ENCODE data around the gene PROX2. TPM values are rescaled to one million over a fixed set of nuclear protein-coding genes. Genes with fewer than 3 reads are reported as not detected.

The PROX2 gene
- total RNA-seq, 2 experiments from 2014 or later: 0.50 to 0.76 TPM

DNA sequence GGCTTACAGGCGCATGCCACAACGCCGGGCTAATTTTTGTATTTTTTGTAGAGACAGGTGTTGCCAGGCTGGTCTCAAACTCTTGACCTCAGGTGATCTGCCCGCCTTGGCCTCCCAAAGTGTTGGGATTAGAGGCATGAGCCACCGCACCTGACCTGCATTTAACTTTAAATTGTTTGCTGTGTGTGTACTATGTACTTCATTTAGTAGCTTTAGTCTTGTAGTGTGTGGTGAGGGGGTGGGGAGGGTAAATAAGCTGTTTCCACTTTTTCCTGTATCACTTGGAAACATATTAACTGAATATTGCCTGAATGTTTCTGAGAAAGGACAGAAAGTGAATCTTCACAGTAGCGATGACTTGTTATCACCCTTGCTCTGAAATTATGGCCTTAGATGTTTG, 14.3 kb upstream of the PROX2 start:
- ChIA-PET POLR2A (interaction anchor here (0.6 kb wide), 1 partner anchor 217 kb away, joined by 5 read pairs; no protein-coding TSS in a partner anchor), CTCF (interaction anchor here (0.6 to 1.4 kb wide), 4 partner anchors 15 to 133 kb away, joined by 3 to 5 read pairs (median 4); no protein-coding TSS in a partner anchor)

DNA sequence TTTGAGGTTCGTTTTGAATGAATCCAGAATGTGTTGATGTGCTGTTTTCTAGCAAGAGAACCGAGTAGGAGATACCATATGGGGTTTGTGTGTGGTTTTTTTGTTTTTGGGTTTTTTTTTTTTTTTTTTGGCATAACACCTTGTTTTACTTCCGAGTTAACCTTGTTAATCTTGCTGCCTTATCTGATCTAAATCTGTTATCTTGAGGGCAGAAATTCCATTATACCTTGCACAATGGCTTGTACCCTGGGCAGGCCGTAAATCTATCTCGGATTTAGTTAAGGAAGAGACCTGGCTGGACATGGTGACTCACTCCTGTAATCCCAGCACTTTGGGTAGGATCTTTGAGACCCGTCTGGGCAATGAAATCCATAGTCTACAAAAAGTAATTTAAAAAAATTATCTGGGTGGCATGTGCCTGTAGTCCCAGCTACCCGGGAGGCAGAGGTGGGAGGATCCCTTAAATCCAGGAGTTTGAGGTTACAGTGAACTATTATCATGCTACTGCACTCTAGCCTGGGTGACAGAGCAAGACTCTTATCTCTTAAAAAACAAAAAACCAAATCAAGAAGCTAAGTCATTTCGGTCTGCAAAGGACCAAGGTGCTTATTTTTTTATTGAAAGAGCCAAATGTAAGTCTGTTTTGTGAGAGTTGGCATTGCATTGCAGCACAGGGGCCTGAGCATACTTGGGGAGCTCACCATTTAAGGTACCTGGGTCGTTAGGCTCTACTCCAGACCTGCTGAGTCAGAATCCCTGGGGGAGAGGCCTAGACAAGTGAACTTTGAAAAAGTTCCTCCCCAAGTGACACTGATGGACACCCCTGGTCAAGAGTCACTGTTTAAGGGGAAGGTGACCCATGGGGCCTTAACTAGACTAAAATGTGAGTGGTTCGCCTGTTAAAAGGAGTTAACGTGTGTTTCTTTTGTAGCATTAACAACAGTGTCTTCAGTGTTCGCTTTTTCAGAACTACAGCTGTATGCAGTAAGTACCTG, 12.5 kb upstream of the PROX2 start:
- POLR2A ChIA-PET: no interaction called here
- CTCF ChIA-PET: interaction anchor here (0.9 to 1.0 kb wide), 3 partner anchors 17 to 57 kb away, joined by 3 to 5 read pairs (median 3); no protein-coding TSS in a partner anchor

GRCh38 chr14:74886001-74886400, 10.1 kb upstream of the PROX2 start:
- ChIA-PET CTCF (interaction anchor here (1.2 kb wide), 1 partner anchor 25 kb away, joined by 5 read pairs; no protein-coding TSS in a partner anchor), POLR2A (no interaction called here)

- CTCF ChIA-PET: interaction anchor here (0.7 to 2.5 kb wide), 9 partner anchors 14 to 341 kb away, joined by 3 to 20 read pairs (median 4); no protein-coding TSS in a partner anchor
- POLR2A ChIA-PET: interaction anchor here (0.6 to 1.6 kb wide), 4 partner anchors 22 to 120 kb away, joined by 3 to 6 read pairs (median 4); partner anchors contain the start of genes EIF2B2 and YLPM1
These were observed 6.4 kb upstream of the PROX2 start for GRCh38 chr14:74882103-74882920.

DNA sequence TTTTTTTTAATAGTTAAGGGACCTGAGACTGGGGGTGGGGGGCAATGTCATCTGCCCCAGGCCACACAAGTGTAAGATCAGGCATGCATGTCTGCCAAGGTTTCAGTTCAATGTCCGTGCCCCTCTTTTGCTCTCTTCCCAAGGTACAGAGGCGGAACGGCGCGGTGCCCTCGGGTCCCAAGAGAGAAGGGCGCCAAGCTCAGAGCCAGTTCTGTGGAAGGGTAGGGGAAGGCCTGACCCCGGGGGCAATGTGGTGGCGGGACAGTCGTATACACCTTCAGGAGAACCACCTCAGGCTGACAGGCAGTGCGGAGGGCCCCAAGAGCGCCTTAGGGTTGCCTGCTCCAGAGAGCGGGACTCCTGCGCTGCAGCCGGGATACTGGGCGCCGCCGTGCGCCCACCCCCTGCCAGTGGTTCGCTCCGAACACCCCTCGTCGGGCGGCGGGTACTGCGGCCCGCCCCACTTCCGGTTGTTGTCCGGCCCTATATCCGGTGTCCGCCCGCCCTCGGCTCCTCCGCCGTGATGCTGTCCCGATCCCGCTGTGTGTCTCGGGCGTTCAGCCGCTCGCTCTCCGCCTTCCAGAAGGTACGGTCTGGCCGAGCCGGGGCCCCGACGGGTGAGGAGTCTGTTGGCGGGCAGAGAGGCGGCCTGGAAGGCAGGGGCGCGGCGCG, 5.6 kb upstream of the PROX2 start, which contains the start of gene DLST:
Gene DLST, plus strand, starts transcription at position 486 of the 672 bp plus-strand sequence. Its CDS starts 38 bp downstream, at position 524.
- POLR2A ChIA-PET: interaction anchor here (0.6 to 1.3 kb wide), 5 partner anchors 14 to 188 kb away, joined by 3 to 5 read pairs (median 4); partner anchors contain the start of genes EIF2B2, YLPM1 and ZC2HC1C
- CTCF ChIA-PET: interaction anchor here (0.6 to 2.5 kb wide), 6 partner anchors 13 to 26 kb away, joined by 3 to 20 read pairs (median 4); no protein-coding TSS in a partner anchor

- POLR2A ChIA-PET: no interaction called here
- CTCF ChIA-PET: no interaction called here
These were observed 3.7 kb upstream of the PROX2 start for GRCh38 chr14:74879427-74880182.

- POLR2A ChIA-PET: no interaction called here
These were observed 741 bp downstream of the PROX2 start for GRCh38 chr14:74875204-74875603.

DNA sequence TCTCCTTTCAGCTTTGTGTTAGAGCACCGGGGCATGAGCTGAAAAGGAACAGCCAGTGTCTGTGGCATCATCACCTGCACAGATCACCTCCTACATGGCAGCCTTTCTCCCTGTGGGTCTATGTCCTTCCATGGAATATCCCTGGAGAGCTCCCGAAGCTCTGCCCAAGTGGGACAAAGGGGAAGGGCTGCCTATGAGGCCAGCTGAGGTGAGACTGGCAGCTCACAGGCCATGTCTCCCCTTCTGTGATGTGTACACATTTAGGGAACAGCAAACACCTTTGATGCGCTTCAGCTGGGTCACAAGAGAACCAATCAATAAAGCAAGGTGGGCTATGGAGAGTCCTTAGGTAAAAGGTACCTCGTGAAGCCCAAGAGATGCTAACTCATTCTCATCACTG, 4.1 kb downstream of the PROX2 start:
- CTCF ChIA-PET: interaction anchor here (0.6 to 3.1 kb wide), 3 partner anchors 11 to 34 kb away, joined by 3 to 14 read pairs (median 6); no protein-coding TSS in a partner anchor
- POLR2A ChIA-PET: no interaction called here

More at GRCh38 chr14:74875204-74875603, 741 bp downstream of the PROX2 start:
- CTCF ChIA-PET: interaction anchor here (2.1 kb wide), 1 partner anchor 31 kb away, joined by 9 read pairs; no protein-coding TSS in a partner anchor

DNA sequence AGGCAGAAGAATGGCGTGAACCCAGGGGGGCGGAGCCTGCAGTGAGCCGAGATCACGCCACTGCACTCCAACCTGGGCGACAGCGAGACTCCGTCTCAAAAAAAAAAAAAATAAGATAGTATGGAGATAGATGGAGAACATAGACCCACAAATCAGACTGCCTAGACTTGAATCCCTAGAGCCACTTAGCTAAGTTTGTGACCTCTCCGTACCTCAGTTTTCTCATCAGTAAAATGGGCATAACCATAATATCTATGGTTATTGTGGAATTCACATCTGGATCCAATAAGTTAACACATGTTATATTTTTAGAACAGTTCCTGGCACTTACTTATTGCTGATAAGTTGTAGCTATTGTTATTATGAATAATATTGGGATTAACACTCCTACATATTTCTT, 7.2 kb downstream of the PROX2 start:
- ChIA-PET CTCF (interaction anchor here (0.6 to 2.3 kb wide), 6 partner anchors 9 to 76 kb away, joined by 4 to 10 read pairs (median 4); no protein-coding TSS in a partner anchor), POLR2A (no interaction called here)

DNA sequence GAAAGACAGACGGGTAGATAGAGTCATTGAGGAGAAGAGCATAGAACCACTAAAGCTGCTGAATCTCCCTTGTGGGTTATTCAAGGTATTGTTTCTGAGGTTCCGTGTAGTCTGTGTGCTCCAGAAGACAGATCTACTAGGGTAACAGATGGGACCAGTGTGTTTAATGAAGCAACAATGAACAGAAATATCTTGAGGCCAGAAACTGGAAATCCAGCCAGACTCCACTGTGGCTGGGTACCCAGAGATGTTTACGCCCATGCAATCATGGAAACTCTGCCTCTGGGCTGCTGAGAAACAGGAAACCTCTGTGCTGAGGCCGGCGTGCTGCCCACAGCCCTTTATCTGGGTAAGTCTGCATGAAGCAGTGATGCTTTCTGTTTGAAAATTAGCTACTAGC, 8.3 kb downstream of the PROX2 start:
- CTCF ChIA-PET: interaction anchor here (1.1 to 2.3 kb wide), 4 partner anchors 10 to 77 kb away, joined by 4 to 10 read pairs (median 4); no protein-coding TSS in a partner anchor
- POLR2A ChIA-PET: interaction anchor here (0.5 to 1.5 kb wide), 4 partner anchors 9 to 73 kb away, joined by 3 to 4 read pairs (median 4); no protein-coding TSS in a partner anchor

DNA sequence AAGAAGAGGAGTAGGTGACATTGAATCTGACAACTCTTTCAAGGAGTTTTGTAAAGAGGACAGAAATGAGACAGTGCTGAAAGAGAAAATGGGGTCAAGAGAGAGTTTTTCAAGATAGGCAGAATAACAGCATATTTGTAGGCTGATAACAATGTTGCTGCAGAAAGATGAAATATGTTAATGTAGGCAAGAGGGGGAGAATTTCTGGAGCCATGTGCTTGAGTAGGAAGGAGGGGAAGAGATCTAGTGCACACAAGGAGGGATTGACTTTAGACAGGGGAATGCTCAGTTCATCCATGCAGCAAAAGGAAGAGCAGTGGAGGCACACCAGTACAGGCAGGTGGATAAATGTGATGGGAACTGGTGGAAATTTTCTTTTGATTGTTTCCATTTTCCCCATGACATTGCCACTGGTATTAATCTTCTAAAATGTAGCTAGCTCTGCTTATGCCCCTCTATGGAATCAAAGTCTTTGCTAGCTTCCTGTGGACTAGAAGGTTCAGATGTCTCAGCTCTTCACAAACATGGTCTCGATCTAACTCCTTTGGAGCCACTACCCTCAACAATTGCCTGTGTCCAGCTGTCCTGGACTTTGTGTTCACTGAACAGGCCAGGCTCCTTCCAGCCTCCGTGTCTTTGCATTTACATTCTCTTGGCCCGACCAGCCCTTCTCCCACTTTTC, 9.1 kb downstream of the PROX2 start:
- POLR2A ChIA-PET: interaction anchor here (0.5 to 1.5 kb wide), 3 partner anchors 10 to 1747 kb away, joined by 3 to 4 read pairs (median 4); no protein-coding TSS in a partner anchor
- CTCF ChIA-PET: interaction anchor here (0.7 to 2.3 kb wide), 2 partner anchors 14 to 38 kb away, joined by 3 to 10 read pairs; no protein-coding TSS in a partner anchor

- ChIA-PET POLR2A (no interaction called here), CTCF (interaction anchor here (8.9 kb wide), 1 partner anchor 40 kb away, joined by 175 read pairs; no protein-coding TSS in a partner anchor)
These were observed 10.8 kb downstream of the PROX2 start for GRCh38 chr14:74865156-74865555.

GRCh38 chr14:74864198-74864597, 11.7 kb downstream of the PROX2 start:
- POLR2A ChIA-PET: no interaction called here
- CTCF ChIA-PET: interaction anchor here (8.9 kb wide), 1 partner anchor 41 kb away, joined by 175 read pairs; no protein-coding TSS in a partner anchor

DNA sequence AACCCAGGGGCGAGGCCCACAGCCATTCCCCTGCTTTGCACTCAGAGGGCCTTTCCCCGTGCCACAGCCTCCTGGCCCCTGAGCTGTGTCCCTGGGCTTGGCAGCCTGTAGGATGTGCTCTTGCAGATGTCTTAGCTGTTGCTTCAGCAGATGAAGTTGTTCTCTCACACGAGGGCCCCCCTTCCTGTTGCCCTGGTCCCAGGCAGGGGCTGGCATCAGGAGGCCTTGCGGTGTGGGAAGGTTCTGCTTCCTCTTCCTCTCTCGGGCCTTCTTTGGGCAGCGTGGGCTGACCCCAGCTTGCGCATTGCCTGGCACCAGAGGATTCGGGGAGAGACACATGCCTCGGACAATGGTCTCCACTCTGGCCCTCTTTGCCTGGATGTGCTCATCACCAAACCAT, 12.7 kb downstream of the PROX2 start:
- ChIA-PET CTCF (interaction anchor here (0.6 to 8.9 kb wide), 2 partner anchors 20 to 42 kb away, joined by 3 to 175 read pairs; no protein-coding TSS in a partner anchor), POLR2A (no interaction called here)

DNA sequence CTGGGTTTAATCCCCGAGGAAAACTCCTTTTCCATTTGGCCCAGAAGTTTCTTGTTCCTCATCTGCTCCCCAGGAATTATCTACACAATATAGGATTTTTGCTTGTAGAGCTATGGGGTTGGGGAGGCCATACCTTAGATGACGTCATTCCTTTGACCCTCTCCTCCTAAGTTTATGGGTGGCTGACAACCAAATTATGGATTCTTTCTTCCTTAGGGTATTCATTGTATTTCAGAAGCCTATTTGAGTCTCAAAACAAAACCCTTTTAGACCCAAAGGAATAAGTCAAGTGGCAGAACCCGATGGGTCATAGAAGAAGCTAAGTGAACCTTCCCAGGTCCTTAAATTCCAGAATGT, 14.2 kb downstream of the PROX2 start:
- ChIA-PET CTCF (interaction anchor here (0.8 to 8.9 kb wide), 13 partner anchors 16 to 202 kb away, joined by 3 to 175 read pairs (median 7); partner anchors contain the start of genes ACYP1, DLST and RPS6KL1), POLR2A (no interaction called here)

- POLR2A ChIA-PET: interaction anchor here (0.6 to 1.0 kb wide), 2 partner anchors 21 to 45 kb away, joined by 3 to 7 read pairs; no protein-coding TSS in a partner anchor
- CTCF ChIA-PET: interaction anchor here (0.6 to 8.9 kb wide), 28 partner anchors 7 to 358 kb away, joined by 3 to 175 read pairs (median 6); partner anchors contain the start of genes ACYP1, DLST and RPS6KL1
These were observed 14.8 kb downstream of the PROX2 start for GRCh38 chr14:74860899-74861733.

Data from activated CD8-positive, alpha-beta memory T cell treated with anti-CD3 and anti-CD28 coated beads for 36 hours (primary cell).